Gastroesophageal sphincter (tissue), 4 donors: ENCODE results near the gene ANXA2. TPM values are rescaled to one million over a fixed set of nuclear protein-coding genes. Genes with fewer than 3 reads are reported as not detected.

ENCODE experiments used
- ATAC-seq: fragments of 150-250 bp; one replicate; pipeline ENCODE4 v1.9.1; 2016; ENCODE audit warnings: mild to moderate bottlenecking, moderate library complexity
- H3K27ac ChIP-seq, 4 donors: fragments of 200-600 bp; sonication (generic) in 3 of 4; 1 replicate in 3 of 4; 2 replicates in 1 of 4; pipeline ENCODE4 v1.5.1; 2016 to 2019
- H3K27me3 ChIP-seq: fragments of 200-600 bp; sonication (generic); one replicate; pipeline ENCODE4 v1.5.1; 2019
- H3K36me3 ChIP-seq, 2 donors: fragments of 200-600 bp; sonication (generic); one replicate each; pipeline ENCODE4 v1.5.1; 2019; ENCODE audit warnings: control low read depth in 1 of 2
- H3K4me1 ChIP-seq, 3 donors: fragments of 200-600 bp; sonication (generic); 1 replicate in 2 of 3; 2 replicates in 1 of 3; pipeline ENCODE4 v1.5.1; 2016 to 2019; ENCODE audit warnings: control low read depth in 2 of 3
- H3K4me3 ChIP-seq, 2 donors: fragments of 200-600 bp; sonication (generic); one replicate each; pipeline ENCODE4 v1.5.1; 2019; ENCODE audit warnings: mild to moderate bottlenecking in 1 of 2, moderate library complexity in 1 of 2
- H3K9me3 ChIP-seq, 3 donors: fragments of 200-600 bp; sonication (generic); one replicate each; pipeline ENCODE4 v1.5.1; 2017 to 2019; ENCODE audit warnings: control low read depth in 2 of 3
- EP300 ChIP-seq: sonication (generic); formaldehyde crosslinking; IDR thresholded peaks from one replicate; pipeline ENCODE4 v1.6.1; 2017; ENCODE audit warnings: antibody characterized with exemption, mild to moderate bottlenecking
- POLR2A ChIP-seq, 2 donors: fragments of 450-650 bp; IDR thresholded peaks; one replicate each; pipeline ENCODE4 v1.6.1; 2017; ENCODE audit warnings: antibody characterized with exemption in 2 of 2, mild to moderate bottlenecking in 2 of 2, moderate library complexity in 1 of 2
- POLR2AphosphoS5 ChIP-seq: sonication (generic); formaldehyde crosslinking; IDR thresholded peaks from one replicate; pipeline ENCODE4 v1.6.1; 2017; ENCODE audit warnings: antibody characterized with exemption
- WGBS, 2 donors: methylation state at CpG; one replicate each; pipeline ENCODE4 v1.1.5; 2018; ENCODE audit warnings: low coverage in 1 of 2; 5-methylcytosine and 5-hydroxymethylcytosine counted together
- total RNA-seq, 4 donors: library from RNA; depleted of rRNA; stranded (reverse); fragments of >200 nt; gene quantifications; one replicate each; pipeline ENCODE4 v1.1.0, GENCODE V29; 2016
- TF ChIP-seq, protein P1 (sequence below), 4 experiments: fragments of 200-600 bp in 2 of 4; fragments of 450-650 bp in 2 of 4; sonication (generic) in 1 of 4; IDR thresholded peaks; one replicate each; pipeline ENCODE4 v1.5.1; 2017 to 2019; ENCODE audit warnings: antibody characterized with exemption in 4 of 4, mild to moderate bottlenecking in 2 of 4, moderate library complexity in 2 of 4

The ANXA2 gene
- total RNA-seq = 100 to 1,000 TPM; 301 to 793 (median 570) TPM

DNA sequence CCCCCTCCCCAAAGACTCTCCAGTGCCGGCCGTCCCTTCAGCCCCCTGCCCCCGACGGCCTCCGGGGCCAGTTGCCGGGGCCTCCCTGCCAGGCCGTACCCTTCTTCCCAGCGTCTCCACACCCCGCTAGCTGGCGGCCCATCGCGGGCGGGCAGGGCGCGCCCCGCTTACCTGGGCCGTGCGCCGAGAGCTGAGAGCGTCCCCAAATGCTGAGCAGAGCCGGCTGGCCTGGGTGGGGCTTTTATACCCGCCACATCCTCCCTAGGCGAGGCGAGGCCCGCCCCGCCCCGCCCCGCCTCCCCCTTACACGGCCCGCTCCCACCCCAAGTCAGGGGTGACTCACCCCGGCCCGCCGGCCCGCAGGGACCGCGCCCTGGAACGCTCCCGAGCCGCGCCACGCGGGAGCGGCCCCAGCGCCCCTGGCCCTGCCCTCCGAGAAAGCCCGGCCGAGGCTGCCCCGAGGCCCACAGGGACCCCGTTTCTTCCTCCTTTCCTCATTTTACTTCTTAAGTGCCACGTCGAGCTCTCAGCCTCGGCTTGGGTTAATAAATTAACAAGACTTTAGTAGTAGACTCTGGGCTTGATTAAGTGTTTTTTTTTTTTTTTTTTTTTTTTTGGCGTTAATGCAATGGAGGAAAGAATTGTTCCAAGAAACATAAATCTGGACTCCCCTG is at the start of gene ANXA2:
ANXA2 (minus strand) TSS at position 215 of the 674 bp plus-strand sequence. CDS start 11,911 bp downstream, outside the sequence.
- TF ChIP-seq POLR2AphosphoS5 (peak; percentile 97), POLR2A (IDR thresholded peaks at IDR 0.05) (peak; percentile 90 to 92), EP300 (no peak)
- TF ChIP-seq, protein P1, sequence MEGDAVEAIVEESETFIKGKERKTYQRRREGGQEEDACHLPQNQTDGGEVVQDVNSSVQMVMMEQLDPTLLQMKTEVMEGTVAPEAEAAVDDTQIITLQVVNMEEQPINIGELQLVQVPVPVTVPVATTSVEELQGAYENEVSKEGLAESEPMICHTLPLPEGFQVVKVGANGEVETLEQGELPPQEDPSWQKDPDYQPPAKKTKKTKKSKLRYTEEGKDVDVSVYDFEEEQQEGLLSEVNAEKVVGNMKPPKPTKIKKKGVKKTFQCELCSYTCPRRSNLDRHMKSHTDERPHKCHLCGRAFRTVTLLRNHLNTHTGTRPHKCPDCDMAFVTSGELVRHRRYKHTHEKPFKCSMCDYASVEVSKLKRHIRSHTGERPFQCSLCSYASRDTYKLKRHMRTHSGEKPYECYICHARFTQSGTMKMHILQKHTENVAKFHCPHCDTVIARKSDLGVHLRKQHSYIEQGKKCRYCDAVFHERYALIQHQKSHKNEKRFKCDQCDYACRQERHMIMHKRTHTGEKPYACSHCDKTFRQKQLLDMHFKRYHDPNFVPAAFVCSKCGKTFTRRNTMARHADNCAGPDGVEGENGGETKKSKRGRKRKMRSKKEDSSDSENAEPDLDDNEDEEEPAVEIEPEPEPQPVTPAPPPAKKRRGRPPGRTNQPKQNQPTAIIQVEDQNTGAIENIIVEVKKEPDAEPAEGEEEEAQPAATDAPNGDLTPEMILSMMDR (IDR thresholded peaks at IDR 0.05) = no peak
- Histone ChIP-seq H3K27ac (peak within 1 kb of the TSS; percentile 93 to 99 (median 97)), H3K9me3 (no peaks in the 10 kb centered on the region), H3K27me3 (no peaks in the 10 kb centered on the region), H3K4me1 (peaks cover 5 to 54% (median 30%) of the 10 kb centered on the region in 3 donors), H3K4me3 (peak within 1 kb of the TSS; percentile 91 to 97), H3K36me3 (peaks cover 0 to 5% of the 10 kb centered on the region in 2 donors)
- peak; percentile 89 for ATAC-seq
- WGBS, 2 donors = 0% methylated on average over 5 to 13 of the region's 53 CpGs

DNA sequence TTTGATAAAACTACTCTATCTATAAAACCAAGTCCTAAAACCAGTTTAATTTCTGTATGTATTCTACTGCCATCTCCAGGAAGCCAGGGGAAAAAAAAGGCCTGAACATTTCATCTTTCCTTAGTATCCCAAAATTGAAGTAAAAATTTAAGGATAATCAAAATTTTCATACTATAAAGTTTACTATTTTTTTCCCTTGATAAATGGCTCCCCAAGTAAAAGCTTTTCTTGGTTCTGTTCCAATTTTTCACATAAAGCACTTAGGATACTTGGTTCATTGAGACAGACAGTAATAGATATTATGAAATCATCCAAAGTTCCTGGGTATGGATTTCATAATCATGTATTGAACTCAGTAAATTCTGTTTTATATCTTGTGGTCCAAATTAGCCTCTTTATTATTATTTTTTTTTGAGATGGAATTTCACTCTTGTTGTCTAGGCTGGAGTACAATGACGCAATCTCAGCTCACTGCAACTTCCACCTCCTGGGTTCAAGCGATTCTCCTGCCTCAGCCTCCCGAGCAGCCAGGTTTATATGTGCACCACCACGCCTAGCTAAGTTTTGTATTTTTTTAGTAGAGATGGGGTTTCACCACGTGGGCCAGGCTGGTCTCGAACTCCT is 46.6 kb upstream of the ANXA2 start:
- no peak for ATAC-seq
- Histone ChIP-seq H3K36me3 (peaks cover 4 to 54% of the 10 kb centered on the region in 2 donors), H3K4me1 (peaks cover 0 to 6% (median 0%) of the 10 kb centered on the region in 3 donors), H3K4me3 (no peak overlapping the region), H3K9me3 (no peaks in the 10 kb centered on the region), H3K27ac (no peak overlapping the region), H3K27me3 (no peaks in the 10 kb centered on the region)
- WGBS, 2 donors = 85 to 93% methylated on average over 3 to 6 of the region's 6 CpGs
- TF ChIP-seq, protein P1 (IDR thresholded peaks at IDR 0.05) = peak; percentile 49 to 68 (median 50)
- no peak for TF ChIP-seq EP300
- TF ChIP-seq POLR2A (IDR thresholded peaks at IDR 0.05) = no peak

DNA sequence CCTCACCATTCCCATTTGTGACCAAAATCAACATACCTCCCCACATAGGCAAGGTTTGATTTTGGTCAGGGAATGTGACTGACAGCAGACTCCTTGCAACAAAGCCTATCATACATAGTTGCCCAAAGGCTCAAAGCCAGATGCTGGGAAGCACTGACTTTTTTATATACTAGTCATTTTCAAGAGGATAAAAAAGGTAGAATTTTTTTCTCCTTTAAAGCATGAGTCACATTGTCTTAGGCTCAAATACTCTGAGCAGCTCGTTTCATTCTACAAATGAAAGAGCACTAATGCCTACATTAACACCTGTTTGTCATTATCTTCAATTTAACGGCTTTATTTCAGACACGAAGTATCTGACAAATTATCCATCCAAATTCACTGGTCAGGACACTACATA is 45.0 kb upstream of the ANXA2 start:
- Histone ChIP-seq H3K36me3 (peaks cover 0 to 52% of the 10 kb centered on the region in 2 donors), H3K27me3 (no peaks in the 10 kb centered on the region), H3K4me3 (no peak overlapping the region), H3K9me3 (no peaks in the 10 kb centered on the region), H3K4me1 (peaks cover 0 to 6% (median 0%) of the 10 kb centered on the region in 3 donors), H3K27ac (no peak overlapping the region)
- ATAC-seq = no peak
- TF ChIP-seq POLR2A (IDR thresholded peaks at IDR 0.05) (no peak), POLR2AphosphoS5 (no peak), EP300 (no peak)
- TF ChIP-seq, protein P1 (IDR thresholded peaks at IDR 0.05) = no peak
- WGBS, 2 donors = 61 to 73% methylated on average over 3 of the region's 3 CpGs

DNA sequence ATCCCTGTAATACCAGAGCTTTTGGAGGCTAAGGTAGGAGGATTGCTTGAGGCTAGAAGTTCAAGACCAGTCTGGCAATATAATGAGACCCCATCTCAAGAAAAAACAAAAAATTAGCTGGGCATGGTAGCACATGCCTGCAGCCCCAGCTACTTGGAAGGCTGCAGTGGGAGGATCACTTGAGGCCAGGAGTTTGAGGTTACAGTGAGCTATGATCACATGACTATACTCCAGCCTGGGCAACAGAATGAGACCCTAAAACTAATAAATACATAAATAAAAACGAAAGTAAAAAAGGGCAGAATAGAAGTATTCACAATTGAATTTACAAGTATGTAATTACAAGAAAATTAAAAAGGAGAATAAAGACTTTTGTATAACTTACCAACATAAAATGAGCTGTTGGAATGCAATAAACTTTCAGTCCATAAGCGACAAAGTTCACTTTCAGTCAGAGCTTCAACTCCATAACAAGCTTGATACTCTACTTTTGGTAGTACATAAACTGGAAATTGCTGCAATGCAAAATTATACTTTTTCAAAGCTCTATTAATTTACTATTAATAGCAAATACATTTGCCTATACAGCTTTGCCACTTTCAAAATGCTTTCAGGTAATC is 44.4 kb upstream of the ANXA2 start:
- ATAC-seq = no peak
- Histone ChIP-seq H3K27me3 (no peaks in the 10 kb centered on the region), H3K4me3 (no peak overlapping the region), H3K9me3 (no peaks in the 10 kb centered on the region), H3K27ac (no peak overlapping the region), H3K36me3 (peaks cover 0 to 52% of the 10 kb centered on the region in 2 donors), H3K4me1 (peaks cover 0 to 6% (median 0%) of the 10 kb centered on the region in 3 donors)
- no peak for TF ChIP-seq EP300
- TF ChIP-seq, protein P1 (IDR thresholded peaks at IDR 0.05) = no peak
- no peak for TF ChIP-seq POLR2A (IDR thresholded peaks at IDR 0.05)
- TF ChIP-seq POLR2AphosphoS5 = no peak
- WGBS, 2 donors = 76 to 80% methylated on average over 2 of the region's 2 CpGs
